ENCODE measurements around the gene FBXW4.

- TF ChIP-seq CTCF (optimal IDR thresholded peaks at IDR 0.05 in 1 of 3, IDR thresholded peaks at IDR 0.05 in 1 of 3, conservative IDR thresholded peaks at IDR 0.05 in 1 of 3; ENCODE audit: extremely low read depth in 1 of 3, insufficient read depth in 2 of 3, low read length in 3 of 3), result no peak
- TF ChIP-seq EZH2 (IDR thresholded peaks at IDR 0.05; ENCODE audit: low read length), result no peak
Measured at GRCh38 chr10:101658975-101659374, 36.0 kb downstream of the FBXW4 start.
